Muscle layer of duodenum (tissue), 2 donors: Measurements from ENCODE around the gene FAT2.

ENCODE experiments used
- H3K27ac ChIP-seq: one replicate; pipeline ENCODE4 v1.7.0; 2013; ENCODE audit warnings: mild to moderate bottlenecking, low read length
- H3K27me3 ChIP-seq: one replicate; pipeline ENCODE4 v1.7.0; 2013; ENCODE audit warnings: low read depth, mild to moderate bottlenecking, control low read depth, low read length
- H3K36me3 ChIP-seq, 2 donors: one replicate each; pipeline ENCODE4 v1.7.0; 2013; ENCODE audit warnings: low read length in 2 of 2, control low read depth in 1 of 2, mild to moderate bottlenecking in 1 of 2; ENCODE audit not compliant: insufficient read depth in 2 of 2, control insufficient read depth in 1 of 2
- H3K4me1 ChIP-seq, 2 donors: one replicate each; pipeline ENCODE4 v1.7.0; 2013; ENCODE audit warnings: low read length in 2 of 2, mild to moderate bottlenecking in 2 of 2, control low read depth in 1 of 2, moderate library complexity in 1 of 2; ENCODE audit not compliant: insufficient read depth in 2 of 2, control insufficient read depth in 1 of 2
- H3K4me3 ChIP-seq, 2 donors: one replicate each; pipeline ENCODE4 v1.7.0; 2013; ENCODE audit warnings: low read length in 2 of 2, low read depth in 1 of 2, mild to moderate bottlenecking in 1 of 2
- H3K9me3 ChIP-seq, 2 donors: one replicate each; pipeline ENCODE4 v1.7.0; 2013; ENCODE audit warnings: low read length in 2 of 2, control low read depth in 1 of 2, mild to moderate bottlenecking in 1 of 2; ENCODE audit not compliant: control insufficient read depth in 1 of 2
- donor health status: healthy.

Gene FAT2

DNA sequence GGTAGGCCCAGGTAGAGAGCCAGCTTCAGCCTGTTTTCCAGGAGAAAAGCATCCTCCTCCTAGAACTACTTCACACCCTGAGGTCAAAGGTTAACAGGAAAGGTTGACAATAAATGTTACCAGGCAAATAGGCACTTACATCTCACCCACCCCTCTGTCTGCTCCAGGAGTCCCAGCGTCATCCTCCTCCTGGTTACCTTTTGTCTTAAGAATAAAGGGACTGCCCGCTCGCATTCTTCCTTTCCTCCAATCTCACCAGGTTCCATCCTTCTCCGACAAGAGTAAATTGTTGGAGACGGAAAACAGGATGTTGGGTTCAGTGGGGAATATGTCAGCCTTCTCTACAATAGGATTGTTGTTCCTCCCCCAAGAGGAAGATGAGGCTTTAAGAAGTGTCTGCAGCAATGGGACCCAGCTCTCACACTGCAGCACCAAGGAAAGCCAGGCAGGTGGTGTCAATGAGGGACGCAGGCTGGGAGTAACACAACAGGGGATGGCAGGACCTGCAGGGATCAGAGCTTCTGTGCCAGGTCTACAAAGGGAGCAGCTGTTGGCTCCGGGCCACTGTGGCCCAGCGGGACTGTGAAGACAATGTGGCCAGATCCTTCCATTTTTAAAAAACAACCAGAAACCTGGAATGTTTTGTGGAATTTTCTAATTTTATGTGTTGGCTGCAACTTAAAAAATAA, 29.0 kb downstream of the FAT2 start:
- Histone ChIP-seq H3K27me3 (no peaks in the 10 kb centered on the region), H3K27ac (no peak overlapping the region), H3K9me3 (no peaks in the 10 kb centered on the region), H3K4me3 (no peak overlapping the region), H3K4me1 (no peaks in the 10 kb centered on the region), H3K36me3 (no peaks in the 10 kb centered on the region)

DNA sequence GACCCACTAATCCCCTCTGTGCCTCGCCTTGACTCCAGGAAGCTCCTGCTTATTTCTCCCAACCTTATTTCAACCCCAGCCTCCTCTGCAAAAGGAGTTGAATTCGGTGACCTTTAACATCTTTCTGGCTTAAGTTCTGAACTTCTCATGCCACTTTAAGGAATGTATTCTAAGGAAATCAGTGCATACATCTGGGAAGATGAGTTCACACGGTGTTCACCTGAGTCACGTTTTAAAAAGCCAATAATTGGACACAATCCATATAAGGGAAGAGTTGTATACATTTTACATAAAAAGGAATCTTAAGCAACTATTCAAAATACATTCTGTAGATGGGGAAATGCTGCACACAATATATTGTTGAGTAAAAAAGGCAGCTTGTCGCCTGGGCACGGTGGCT, 33.2 kb downstream of the FAT2 start:
- Histone ChIP-seq H3K27ac (no peak overlapping the region), H3K4me1 (no peaks in the 10 kb centered on the region), H3K9me3 (no peaks in the 10 kb centered on the region), H3K27me3 (no peaks in the 10 kb centered on the region), H3K4me3 (no peak overlapping the region), H3K36me3 (no peaks in the 10 kb centered on the region)

DNA sequence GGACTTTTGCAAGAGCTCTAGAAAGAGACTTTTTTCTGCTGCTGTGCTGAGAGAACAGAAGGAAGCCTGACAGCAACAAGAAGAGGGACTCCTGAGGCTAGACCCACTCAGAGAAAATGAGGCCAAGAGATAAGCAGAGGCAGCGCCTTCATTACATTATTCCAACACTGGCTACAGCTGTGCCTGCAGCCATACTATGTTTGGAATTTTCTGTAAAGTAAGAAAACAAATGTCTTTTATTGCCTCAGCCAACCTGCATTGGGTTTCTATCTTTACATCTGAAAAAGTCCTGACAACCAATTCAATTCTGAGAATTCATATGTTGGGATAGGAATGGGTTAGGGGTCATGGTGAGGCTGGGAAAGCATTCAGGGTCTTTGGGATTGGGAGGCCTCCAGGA, 33.7 kb downstream of the FAT2 start:
- Histone ChIP-seq H3K27me3 (no peaks in the 10 kb centered on the region), H3K4me1 (no peaks in the 10 kb centered on the region), H3K4me3 (no peak overlapping the region), H3K36me3 (no peaks in the 10 kb centered on the region), H3K9me3 (no peaks in the 10 kb centered on the region), H3K27ac (no peak overlapping the region)

DNA sequence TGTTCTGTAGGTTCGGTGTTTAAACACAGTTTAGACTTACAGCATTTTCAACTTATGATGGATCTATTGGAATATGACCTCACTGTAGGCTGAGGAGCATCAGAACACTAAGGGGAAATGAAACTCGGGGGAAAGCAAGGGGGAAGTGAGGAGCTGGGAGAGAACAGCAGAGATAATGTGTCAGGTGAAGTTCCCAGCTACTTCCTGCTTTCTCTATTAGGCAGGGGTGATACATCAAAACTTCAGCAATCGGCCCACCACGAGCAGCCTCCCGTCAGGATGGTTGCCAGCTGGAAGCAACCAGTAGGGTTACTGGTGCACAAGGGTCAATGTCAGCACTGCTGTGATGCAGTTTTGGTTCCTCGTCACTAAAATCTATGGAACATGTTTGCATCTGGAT, 34.3 kb downstream of the FAT2 start:
- Histone ChIP-seq H3K4me1 (no peaks in the 10 kb centered on the region), H3K27ac (no peak overlapping the region), H3K36me3 (no peaks in the 10 kb centered on the region), H3K9me3 (no peaks in the 10 kb centered on the region), H3K27me3 (no peaks in the 10 kb centered on the region), H3K4me3 (no peak overlapping the region)

DNA sequence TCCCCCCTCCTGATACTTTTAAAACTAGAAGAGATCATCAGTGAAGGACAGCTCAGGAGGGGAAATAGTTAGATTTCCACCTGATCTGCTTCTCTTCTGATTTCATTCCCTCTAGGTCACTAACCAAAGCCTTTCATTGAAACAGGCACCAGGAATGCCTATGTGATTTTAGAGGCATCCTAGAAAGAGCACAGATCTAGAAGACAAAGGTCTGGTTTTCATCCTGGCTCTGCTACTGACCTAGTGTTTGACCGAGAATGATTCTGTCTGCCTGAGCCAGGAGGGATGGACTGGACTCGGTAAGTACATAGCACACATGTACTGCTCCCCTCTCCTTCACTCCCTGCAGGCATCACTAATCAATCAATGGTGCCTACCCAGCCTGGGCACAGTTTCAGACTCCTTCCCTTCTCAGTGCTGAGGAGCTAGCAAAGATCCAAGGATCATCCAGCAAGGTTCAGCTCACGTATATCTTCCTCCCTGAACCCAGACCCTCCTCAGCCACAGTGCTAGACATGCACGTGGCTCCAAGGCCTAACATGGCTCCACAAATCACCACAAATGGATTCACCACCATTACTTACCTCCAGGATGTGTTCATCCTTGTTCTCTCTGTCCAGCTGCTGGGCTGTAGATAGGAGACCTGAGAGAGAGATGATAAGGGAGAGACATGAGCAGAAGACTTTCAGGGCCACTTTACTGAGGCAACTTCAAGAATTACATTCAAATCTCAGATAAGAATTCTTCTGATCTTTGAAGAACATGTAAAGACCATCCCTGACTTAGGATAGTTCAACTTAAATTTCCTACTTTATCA, 35.2 kb downstream of the FAT2 start:
- H3K27me3 ChIP-seq = no peaks in the 10 kb centered on the region

DNA sequence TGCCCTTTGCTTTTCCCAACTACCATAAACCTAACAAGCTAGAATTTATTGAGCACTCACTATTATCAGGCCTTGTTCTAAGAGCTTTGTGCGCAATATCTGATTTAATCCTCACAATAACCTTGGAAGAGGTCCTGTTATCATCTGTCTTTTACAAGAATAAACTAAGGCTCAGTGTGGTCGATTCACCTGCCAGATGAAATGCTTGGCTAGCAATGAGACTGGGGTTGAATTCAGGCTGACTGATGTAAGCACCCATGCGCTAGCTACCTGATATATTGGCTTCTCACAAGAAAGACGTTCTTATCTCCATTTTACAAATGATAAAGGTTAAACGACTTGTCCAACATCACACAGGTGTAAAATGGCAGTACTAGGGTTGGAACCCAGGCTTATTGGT, 37.4 kb downstream of the FAT2 start:
- H3K9me3 ChIP-seq = no peaks in the 10 kb centered on the region
- no peaks in the 10 kb centered on the region for H3K27me3 ChIP-seq
- H3K4me1 ChIP-seq = no peaks in the 10 kb centered on the region
- no peak overlapping the region for H3K27ac ChIP-seq
- H3K36me3 ChIP-seq = no peaks in the 10 kb centered on the region
- H3K4me3 ChIP-seq = no peak overlapping the region

More for the DNA sequence above, 35.2 kb downstream of the FAT2 start:
- Histone ChIP-seq H3K4me1 (no peaks in the 10 kb centered on the region), H3K9me3 (no peaks in the 10 kb centered on the region), H3K27ac (no peak overlapping the region), H3K4me3 (no peak overlapping the region), H3K36me3 (no peaks in the 10 kb centered on the region)

DNA sequence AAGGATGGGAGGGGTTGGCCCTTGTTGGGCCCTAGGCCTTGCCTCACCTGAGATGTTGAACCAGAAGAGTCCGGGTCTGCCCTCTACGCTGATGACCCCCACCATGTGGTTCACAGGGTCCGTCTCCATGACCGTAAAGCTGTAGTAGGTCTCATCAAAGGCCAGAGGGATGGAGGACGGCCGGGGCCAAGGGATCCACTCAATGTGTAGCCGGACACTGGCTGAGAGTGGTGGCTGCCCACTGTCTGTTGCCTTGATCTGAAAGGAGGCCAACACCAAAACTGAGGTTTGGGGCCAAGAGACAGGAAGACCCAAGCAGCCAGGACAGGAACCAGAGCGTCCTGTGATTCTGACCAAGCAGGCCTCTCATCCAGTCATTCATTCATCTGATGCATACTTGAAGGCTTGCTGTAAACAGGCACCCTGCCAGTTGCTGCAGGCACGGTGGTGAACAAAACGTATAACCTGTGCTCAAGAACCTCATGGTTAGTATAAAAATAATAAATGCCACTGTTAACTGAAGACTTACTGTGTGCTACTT, 37.9 kb downstream of the FAT2 start:
- no peak overlapping the region for H3K27ac ChIP-seq
- no peak overlapping the region for H3K4me3 ChIP-seq
- H3K27me3 ChIP-seq = no peaks in the 10 kb centered on the region
- no peaks in the 10 kb centered on the region for H3K36me3 ChIP-seq
- no peaks in the 10 kb centered on the region for H3K9me3 ChIP-seq
- no peaks in the 10 kb centered on the region for H3K4me1 ChIP-seq

DNA sequence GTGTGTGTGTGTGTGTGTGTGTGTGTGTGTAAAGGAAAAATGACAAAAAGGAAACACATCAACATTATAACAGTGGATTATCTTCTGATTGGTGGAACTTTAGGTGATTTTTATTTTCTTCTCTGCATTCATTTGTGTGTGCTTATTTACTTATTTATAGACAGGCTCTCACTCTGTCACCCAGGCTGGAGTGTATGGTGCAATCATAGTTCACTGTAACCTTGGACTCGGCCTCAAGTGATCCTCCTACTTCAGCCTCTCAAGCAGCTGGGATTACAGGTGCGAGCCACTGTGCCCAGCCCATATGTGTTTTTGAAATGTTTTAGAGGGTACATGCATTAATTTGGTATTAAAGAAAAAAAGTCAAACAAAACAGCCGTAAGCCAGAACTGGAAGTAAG, 39.1 kb downstream of the FAT2 start:
- Histone ChIP-seq H3K27me3 (no peaks in the 10 kb centered on the region), H3K27ac (no peak overlapping the region), H3K4me1 (no peaks in the 10 kb centered on the region), H3K4me3 (no peak overlapping the region), H3K36me3 (no peaks in the 10 kb centered on the region), H3K9me3 (no peaks in the 10 kb centered on the region)

DNA sequence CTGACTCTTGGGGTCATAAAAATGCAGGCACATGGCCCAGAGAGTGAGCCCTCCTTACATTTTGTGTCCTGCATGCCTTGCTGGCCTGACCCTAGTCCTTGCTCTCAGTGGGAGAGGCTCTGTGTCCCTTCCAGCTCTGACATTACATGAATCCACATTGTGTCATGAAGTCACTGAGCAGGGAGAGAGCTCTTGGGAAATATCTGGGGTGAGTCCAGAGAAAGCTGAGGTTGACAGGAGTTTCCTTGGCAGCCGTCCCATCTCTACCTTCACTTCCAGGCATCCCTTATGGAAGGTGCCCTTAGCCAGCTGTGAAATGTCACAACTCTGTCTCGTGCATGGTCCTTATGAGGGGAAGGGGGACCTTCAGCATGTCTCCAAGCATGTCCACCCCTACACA, 41.0 kb downstream of the FAT2 start:
- Histone ChIP-seq H3K27me3 (no peaks in the 10 kb centered on the region), H3K4me3 (no peak overlapping the region), H3K4me1 (no peaks in the 10 kb centered on the region), H3K9me3 (no peaks in the 10 kb centered on the region), H3K27ac (no peak overlapping the region), H3K36me3 (no peaks in the 10 kb centered on the region)

DNA sequence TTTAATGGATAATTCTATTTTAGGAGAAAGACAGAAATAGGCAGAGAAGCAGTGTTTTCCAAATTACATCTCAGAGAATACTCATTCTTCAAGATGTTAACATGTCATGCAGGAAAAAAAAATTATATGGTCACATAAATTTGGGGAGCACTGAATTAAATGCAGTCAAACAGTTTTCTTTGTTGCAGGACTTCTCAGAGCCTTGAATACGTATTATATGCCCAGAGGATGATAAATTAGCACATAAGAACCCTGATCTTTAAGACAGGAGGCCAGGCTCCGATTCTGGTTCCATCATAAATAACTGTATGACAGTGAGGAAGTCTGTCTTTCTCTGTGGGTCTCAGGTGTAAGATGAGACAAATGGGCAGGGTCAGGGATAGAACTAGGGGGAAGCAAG, 41.4 kb downstream of the FAT2 start:
- Histone ChIP-seq H3K4me1 (no peaks in the 10 kb centered on the region), H3K27ac (no peak overlapping the region), H3K4me3 (no peak overlapping the region), H3K27me3 (no peaks in the 10 kb centered on the region), H3K36me3 (no peaks in the 10 kb centered on the region), H3K9me3 (no peaks in the 10 kb centered on the region)

DNA sequence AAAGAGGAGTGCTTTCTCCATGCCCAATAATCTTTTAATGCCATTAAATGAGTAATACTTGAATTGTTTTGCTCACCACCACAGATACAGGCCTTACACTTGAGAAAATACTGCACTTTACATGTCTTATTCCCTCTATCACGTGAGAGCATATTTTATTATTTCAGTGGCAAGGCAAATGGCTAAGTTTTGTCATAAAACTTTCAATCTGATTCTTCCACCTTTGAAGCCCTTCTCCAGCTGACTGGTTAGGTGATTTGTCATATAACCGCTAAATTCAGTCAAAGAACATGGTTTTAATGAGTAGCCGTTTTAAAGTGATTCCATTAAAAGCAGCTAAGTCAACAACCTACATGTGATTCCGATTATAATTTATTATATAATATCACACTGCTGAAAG, 43.8 kb downstream of the FAT2 start:
- no peak overlapping the region for H3K27ac ChIP-seq
- no peaks in the 10 kb centered on the region for H3K27me3 ChIP-seq
- no peaks in the 10 kb centered on the region for H3K9me3 ChIP-seq
- no peaks in the 10 kb centered on the region for H3K36me3 ChIP-seq
- H3K4me3 ChIP-seq = no peak overlapping the region
- H3K4me1 ChIP-seq = no peaks in the 10 kb centered on the region
